NK-92 treated with Interleukin-12 subunit alpha and Interleukin-12 subunit beta, amount 100 ng/mL, for 24 hours (cell line): Measurements from ENCODE around the gene TAL2.
A peak's percentile ranks its signal among the peaks of the same experiment; 100 is the strongest.
"Not testable (repeated sequence)": the region's sequence is repeated elsewhere in the genome, so short reads cannot be mapped to it uniquely, and the experiment has no call there.

Source experiments
- DNase-seq: peaks from one replicate; lab custom pipeline; 2025; lab: John Stamatoyannopoulos, UW

Gene TAL2

DNA sequence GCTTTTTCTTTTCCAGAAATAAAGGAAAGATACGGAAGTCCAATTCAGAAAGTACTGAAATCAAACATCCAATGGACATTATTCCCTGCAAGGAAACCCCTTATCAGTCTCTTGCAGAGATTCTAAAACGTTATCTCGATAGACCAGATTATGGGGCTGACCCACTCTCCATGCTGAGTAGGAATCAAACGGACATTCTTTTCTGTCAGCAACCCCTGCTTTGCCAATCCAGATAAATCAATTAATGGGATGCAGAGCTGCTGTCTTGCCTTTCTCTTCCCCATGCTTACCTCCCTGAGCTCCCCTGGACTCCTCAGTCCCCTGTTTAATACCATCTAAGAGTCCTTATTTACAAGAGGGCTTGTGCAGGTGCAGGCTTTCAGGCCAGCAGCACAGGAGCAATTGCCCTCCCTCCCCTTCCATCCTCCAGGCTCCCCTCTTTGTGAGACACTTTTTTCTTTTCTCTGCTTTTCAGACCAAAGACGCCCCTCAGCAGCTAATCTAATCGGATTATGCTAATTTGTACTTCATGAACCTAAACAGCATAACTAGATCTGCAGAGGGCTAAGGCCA is 14.2 kb downstream of the TAL2 start:
- DNase-seq, result no peak

DNA sequence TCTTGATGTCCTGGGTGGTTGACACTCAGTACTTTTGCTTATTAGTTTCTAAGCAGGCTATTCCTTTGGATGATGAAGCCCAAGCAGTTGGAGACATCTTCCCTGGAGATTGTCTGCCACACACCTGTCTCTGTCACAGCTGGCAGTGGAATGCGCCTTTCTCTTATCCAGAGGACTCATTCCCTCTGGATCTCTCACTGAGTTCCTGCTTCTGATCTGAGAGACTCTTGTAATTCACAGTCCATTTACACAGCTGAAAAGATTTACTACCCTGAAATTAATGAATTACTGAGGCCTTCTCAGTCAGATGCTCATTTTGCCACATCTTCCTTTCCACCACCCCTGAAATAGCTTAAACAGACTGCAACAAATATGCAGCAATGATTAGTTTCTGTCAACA is 15.9 kb downstream of the TAL2 start:
- DNase-seq, result no peak

DNA sequence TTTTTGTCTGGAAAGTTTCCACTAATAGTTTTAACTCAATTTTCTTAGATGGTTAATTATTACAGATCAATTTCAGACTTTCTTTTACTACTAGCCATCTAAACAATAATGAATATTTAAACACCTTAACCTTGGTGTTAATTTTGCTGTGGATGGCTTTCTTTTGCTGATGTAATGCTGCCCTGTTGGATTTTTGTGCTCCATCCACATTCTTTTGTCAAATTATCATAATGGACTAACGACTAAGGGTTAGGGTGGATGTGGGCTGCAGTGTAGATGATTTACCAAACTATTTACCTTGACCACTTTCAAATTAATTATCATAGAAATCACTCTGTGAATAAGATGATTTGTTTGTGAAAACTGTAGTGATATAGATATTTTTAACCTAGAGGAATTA is 16.5 kb downstream of the TAL2 start:
- no peak for DNase-seq

DNA sequence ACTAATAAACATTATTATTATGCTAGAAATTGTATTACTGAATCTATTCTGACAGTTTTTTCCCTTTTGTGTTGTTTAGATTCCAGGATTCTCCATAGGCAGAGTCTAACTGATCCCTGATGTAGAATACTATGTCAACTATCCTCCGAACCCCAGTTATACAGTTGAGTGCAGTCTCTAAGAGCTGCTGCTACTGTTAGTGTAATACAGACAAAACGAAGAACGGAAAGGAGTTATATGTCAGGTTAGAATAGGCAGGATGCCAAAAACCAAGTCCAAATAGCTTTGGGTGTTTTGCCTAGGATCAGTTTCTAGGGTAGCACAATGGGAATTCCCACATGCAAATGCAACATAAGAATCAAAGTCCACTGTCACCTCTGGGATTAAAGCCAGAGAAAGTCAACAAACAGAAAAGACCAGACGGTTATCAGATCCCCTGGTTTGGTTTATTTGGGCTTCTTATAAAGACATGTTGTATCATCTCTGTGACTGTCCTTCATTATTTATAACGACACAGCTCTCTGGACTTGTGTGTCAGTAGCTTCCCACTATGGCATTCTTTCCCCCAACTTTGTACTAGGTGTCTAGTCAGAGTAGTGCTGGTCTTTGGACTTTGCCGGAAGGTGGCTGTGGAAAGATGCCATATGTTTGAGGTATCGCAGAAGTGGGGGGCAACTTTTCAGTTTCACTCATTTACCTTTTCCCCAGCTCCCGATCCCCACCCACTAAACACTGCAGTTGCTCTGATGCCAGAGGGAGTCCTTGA is 17.2 kb downstream of the TAL2 start:
- no peak for DNase-seq

DNA sequence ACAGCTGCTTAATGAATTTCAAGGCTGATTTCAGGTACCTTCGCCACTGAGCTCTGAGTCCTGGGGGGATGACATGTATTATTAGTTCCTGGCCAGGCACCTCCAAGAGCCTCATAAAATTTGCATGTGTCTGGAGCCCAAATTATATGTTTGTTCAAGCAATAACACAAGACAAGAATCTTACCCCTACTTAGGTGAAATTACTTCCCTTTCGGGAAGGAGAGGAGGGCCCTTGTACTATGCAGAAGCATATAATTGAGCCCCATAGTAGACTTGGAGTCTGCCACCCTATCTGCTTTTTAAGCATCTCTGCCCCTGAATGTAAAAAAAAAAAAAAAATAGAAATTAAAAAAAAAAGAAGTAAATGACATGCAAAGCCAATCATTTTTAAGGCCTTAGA is 19.1 kb downstream of the TAL2 start:
- DNase-seq, result no peak

DNA sequence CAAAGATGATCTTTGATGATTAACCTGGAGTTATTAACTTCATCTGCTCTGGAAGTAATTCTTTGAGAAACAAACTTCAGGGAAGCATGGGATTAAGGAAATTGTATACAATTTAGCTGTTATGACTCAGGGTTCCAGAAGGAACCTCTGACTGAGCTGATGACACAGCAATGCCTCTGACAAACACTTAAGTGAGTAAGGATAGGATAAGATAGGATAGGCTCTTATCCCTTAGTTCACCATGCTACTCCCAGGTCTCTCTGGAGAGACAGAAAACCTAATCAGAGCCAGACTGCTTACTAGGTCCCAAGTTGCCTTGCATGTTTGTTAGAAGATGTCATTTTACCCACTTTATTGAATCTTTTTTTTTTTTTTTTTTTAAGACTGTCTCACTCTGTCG is 19.5 kb downstream of the TAL2 start:
- DNase-seq, result no peak

DNA sequence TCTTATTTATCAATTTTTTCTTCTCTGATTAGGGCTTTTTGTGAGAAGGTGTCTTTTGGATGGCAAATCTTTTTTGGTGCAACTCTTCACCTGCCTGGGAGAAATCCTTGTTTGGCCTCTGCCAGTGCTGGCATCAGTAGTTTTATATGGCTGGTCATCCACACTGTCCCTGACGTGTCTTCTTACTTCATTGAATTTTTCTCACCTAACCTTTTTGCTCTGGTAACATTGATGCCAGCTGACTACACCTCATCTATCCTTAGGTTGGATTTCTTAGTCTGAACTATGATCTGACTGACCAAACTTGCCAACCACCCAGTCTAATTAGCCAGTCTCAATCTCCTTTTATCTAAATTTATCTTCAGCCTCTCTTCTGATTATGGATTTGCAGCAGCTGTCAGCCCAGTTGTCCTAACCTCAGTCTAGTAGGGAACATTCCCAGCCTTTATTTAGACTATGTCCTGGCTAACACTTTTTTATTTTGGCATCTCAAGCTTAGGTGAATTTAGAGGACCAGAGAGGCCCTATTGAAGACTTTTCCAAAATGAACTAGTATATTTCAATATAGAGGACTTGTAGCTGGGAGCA is 21.5 kb downstream of the TAL2 start:
- no peak for DNase-seq

DNA sequence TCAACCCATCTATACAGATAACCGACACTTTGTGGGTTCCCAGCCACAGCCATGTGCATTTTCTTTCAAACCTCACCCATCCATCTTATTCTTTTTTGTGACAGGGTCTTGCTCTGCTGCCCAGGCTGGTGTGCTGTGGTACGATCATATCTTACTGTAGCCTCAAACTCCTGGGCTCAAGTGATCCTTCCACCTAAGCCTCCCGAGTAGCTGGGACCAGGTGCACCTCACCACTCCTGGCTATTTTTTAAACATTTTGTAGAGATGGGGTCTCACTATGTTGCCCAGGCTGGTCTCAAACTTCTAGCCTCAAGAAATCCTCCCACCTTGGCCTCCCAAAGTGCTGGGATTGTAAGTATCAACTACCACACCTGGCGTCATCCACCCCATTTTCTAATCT is 24.7 kb downstream of the TAL2 start:
- no peak for DNase-seq

DNA sequence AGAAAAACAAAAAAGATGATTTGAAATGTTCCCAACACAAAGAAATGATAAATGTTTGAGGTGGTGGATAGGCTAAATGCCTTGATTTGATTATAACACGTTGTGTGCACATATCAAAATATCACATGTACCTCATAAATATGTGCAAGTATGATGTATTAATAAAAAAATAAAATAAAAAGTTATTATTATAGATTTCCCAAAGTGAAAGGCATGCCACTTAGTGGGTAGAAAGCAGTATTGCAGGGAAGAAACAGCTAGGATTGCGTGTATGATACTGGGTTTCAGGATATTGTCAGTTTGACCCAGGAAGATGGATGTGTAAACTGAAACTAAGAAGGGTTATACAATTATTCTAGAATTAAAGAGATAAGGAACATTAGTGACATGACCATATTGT is 28.5 kb downstream of the TAL2 start:
- no peak for DNase-seq

DNA sequence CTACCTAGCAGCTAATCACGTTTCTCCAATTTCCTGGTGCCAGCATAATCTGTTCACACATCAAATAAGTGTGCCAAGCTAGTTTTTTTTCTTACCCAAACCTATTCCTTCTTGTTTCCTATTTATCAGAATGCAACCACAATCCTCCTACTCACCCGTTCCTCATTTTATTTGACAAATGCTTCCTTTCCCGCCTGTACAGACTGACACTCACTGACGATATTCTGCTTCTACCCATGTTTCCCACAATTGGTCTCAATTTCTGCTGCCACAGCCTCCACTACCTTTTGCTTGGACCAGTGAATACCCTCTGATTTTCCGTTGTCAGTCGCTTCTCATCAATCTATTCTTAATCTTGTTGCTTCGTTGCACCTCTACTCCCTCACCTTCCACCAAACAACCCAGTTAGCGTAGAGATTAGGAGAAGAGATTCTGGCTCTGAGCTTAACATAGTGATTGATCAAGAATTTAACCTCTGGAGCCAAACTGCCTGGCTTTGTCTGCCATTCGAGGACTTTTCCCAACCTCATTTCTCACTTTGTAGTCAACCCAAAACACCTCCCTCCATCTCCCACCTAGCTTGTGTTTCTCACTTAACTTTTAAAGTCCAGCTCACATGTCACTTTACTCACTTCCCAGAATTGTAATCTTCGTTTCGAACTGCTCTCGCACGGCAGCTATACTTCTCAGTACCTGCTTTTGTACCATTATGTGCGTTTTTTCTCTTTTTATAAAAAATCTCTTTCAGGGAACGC is 31.4 kb downstream of the TAL2 start:
- no peak for DNase-seq

DNA sequence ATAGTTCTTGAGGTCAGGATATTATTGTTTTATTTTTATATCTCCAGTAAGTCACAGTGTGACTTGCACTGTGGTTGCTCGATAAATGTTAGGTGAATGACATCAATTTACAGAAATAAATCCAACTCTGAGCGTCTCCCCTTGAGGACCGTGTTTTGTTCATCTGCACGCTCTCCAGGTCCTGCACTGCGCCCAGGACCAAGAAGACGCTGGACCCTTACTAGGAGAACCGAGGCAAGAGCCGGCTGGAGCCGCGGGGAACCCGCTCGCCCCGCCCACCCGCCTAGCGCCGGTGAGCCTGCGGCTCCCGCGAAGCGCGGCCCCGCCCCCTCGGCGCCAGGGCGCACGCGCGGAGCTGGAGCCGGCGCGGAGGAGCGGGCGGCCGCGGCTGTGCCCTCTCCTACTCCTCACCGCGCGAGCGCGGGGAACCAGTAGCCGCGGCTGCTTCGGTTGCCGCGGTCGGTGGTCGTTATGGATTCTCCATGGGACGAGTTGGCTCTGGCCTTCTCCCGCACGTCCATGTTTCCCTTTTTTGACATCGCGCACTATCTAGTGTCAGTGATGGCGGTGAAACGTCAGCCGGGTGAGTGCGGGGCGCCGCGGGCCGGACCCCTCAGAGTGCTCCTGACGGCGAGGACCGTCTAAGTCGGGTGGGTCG is 32.1 kb downstream of the TAL2 start, which contains the start of gene TMEM38B:
Gene TMEM38B (plus strand): TSS at position 352 of the 658 bp plus-strand sequence. CDS start 120 bp downstream, at position 472.
- peak; percentile 68 for DNase-seq

DNA sequence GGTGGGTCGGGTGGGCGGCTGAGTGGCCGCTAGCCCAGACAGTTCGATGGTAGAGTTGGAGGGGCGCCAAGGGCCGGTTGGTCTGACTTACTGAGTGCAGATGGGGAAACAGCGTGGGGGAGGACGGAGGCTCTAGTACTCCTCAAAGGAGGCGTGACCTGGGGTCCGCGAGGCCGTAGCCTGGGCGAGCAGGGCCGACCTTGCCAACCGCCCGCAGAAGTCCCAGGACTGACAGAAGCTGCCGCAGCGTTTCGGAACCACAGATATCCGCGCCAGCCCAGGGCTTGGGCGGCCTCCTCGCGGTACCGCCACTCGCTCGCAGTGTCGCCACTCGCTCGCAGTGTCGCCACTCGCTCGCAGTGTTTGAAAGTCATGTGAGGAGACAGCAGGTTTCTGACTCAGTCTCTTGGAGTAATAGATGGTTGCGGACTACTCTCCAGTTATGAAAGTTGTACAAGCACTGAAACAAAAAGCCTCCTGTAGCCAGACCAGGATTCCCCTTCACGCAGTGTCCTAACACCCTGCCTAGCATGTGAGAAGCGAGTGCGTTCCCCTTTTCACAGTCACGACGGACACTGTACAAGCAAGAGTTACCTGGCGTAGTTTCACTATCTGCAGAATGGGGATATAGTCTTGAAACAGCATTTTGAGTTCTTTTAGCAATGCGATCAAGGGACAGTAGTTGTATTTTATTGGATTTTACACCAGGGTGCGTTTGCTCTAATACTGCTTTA is 32.8 kb downstream of the TAL2 start:
- peak; percentile 34 for DNase-seq

DNA sequence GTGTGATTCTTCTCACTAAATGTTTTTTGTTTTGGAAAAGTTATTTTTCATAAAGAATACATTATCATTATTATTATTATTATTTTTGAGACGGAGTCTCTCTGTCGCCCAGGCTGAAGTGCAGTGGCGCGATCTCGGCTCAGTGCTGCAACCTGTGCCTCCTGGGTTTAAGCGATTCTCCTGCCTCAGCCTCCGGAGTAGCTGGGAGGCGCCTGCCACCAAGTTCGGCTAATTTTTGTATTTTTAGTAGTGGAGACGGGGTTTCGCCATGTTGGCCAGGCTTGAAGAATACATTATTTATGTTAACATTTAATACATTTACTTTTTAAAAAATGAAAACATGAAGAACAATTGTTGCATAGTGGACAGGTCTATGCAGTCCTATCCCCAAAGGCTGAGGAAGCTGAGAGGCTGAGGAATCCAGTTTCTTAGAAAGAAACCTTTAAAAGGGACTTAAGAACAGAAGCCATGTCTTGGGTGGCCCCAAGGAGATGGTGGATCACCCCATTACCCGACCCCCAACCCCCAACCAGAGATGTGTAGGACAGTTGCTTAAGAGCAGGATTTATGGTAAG is 34.0 kb downstream of the TAL2 start:
- DNase-seq, result no peak

DNA sequence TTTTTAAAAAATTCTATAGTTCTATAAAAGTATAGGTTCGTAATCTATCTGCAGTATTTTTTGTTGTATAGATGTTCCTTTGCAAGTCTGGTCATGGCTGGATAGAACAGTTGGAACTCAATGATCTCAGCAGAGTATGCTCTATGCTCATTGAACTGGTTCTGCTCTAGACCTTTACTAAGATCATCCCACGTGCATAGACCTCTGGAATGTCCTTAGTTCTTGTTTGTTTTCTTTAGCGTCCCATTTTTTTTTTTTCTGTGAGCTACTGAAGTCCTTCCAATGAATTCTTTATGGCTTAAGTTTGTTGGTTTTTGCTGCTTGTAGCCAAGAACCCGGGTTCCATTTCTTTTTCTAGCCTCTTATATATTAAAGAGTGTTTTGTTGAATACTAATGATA is 35.6 kb downstream of the TAL2 start:
- no peak for DNase-seq

DNA sequence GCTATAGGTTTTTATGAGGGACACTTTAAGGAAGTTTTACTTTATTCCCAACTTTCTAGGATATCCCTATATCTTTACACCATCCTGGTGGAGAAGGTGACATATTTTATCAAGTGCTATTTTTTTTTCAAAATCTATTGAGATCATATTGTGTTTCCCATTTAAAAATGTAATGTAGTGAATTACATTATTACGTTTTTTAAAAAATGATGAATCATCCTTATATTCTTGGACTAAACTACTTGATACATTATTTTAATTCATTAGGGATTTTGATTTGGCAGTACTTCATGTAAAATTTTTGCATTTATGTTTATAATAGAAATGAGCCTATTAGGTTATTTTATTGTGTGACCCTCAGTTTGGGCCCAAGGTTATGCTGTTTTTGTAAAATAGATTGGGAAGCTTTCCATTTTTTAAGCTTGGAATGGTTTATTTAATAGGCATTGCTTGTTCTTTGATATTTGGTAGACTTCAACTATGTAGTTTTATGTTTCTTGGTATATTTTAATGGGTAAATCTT is 36.2 kb downstream of the TAL2 start:
- DNase-seq, result no peak

DNA sequence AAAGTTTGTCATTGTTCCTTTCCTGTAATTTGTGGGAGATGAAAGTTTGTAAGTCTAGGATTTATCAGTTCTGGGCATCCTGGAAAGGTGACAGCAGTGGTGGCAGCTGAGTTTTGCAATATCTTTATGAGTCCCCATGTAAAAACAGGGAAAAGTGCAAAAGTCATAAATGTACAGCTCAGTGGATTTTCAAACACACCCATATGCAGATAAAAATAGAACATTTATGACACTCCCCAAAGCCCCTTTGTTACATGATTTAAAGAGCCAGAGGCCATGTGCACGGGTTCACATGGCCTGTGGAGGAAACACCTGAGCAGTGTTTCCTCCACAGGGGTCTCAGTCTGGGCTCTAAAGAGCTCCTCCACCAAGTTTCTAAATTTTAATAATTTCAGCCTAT is 38.4 kb downstream of the TAL2 start:
- DNase-seq, result no peak

DNA sequence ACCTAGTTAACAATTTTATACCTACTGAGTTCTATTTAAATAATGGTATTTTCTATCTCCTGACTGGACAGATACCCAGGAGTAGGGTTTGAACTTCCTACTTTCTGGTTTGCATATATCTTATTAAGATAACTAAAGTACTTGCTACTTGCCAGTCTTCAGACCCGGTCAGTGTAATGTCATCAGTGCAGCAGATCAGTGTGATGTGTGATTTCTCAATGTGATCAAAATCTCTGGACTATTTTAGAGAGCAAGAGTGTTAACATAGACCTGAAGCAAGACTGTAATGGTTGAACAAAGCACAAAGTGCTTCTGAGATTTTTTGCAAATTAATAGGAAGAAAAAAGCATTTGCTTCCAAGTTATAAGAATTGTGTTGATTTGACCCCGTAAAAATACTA is 38.9 kb downstream of the TAL2 start:
- no peak for DNase-seq

DNA sequence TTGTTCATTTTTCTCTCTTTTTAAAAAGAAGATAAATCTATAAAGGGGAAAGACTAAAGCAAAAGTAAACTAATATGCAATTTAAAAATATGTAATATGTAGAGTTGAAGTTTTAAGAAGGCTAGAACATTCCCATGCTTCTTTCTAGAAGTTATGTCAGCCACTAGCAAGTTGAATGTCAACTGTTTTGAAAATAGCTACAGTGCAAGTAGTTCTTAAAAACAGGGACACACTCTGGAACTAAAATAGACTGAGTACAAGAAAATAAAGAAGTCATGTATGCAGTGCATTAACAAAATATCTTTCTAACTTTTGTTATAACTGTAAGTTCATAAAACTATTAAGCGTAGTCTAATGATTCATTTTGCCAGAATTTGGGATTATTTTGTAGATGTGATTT is 40.0 kb downstream of the TAL2 start:
- no peak for DNase-seq

DNA sequence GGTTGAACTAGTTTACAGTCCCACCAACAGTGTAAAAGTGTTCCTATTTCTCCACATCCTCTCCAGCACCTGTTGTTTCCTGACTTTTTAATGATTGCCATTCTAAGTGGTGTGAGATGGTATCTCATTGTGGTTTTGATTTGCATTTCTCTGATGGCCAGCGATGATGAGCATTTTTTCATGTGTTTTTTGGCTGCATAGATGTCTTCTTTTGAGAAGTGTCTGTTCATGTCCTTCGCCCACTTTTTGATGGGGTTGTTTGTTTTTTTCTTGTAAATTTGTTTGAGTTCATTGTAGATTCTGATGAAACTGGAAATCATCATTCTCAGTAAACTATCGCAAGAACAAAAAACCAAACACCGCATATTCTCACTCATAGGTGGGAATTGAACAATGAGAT is 41.4 kb downstream of the TAL2 start:
- not testable (repeated sequence) for DNase-seq

DNA sequence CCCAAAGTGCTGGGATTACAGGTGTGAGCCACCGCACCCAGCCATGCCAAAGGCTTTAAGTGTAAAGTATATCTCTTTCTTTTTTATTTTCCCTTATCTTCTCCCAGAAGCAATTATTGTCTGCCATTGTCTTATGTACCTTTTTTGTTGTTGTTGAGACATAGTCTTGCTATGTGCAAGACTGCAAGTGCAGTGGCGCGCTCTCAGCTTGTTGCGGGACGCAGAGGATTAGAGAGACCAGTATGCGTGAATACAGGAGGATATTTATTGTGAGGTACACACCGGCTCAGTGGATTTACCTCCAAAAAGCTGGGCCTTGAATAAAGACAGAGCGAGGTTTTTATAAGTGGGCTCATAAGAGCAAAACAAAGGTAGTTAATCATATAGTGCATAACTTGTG is 43.9 kb downstream of the TAL2 start:
- DNase-seq, result no peak

DNA sequence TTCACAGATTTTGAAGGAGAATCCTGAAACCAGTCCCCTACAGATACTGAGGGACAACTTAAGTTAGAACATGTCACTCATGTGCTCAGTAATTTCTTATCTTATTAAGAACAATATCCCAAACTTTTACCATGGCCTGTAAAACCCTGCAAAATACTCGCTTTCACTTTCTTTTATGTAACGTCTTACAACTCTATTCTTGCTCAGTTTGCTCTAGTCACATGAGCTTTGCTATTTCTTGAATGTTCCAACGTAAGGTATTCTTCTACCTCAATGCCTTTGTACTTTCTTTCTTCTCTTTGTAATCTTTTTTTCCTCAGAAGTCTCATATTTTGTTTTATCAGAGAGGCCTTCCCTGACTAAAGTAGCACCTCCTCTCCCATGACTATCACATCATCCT is 46.1 kb downstream of the TAL2 start:
- no peak for DNase-seq
